K562 (cell line): ENCODE results near the gene USP11. TPM values are rescaled to one million over a fixed set of nuclear protein-coding genes. Genes with fewer than 3 reads are reported as not detected.
"Not testable (repeated sequence)": the region's sequence is repeated elsewhere in the genome, so short reads cannot be mapped to it uniquely, and the experiment has no call there.

Experiments used
- ATAC-seq: fragments of 200-7000 bp; cut with Tn5 transposase; 3 replicates; pipeline ENCODE4 v1.9.1; 2020; ENCODE audit warnings: moderate library complexity
- BruUV-seq: library from RNA; stranded (reverse); fragments of 400-500 nt; replicated peaks from 2 replicates; lab custom pipeline; 2021; lab: Mats Ljungman, UMichigan
- CTCF ChIA-PET: fragments of 300-600 bp; formaldehyde crosslinking; extraction: SDS; loops from one replicate; lab custom pipeline; 2021; ENCODE audit warnings: low intra/inter-chr PET ratio; lab: Yijun Ruan, JAX
- POLR2A ChIA-PET: fragments of 300-600, 350-650 bp; sonication (Branson Sonifier 250); formaldehyde crosslinking; extraction: SDS; loops from one replicate; lab custom pipeline; 2021; ENCODE audit warnings: antibody characterized with exemption, inconsistent platforms; lab: Yijun Ruan, JAX
- DNase-seq, 4 experiments: peaks; one replicate each; pipeline versions ENCODE4 v3.0.0 to v3.0.0-alpha.2; 2011 to 2018; ENCODE audit warnings: low spot score in 3 of 4, mixed read lengths in 3 of 4; ENCODE audit errors: extremely low read depth in 1 of 4
- FAIRE-seq: peaks from 2 replicates; lab custom pipeline; 2011; peaks lifted over from hg19 to GRCh38; lab: Jason Lieb, UNC
- H2AFZ ChIP-seq: 2 replicates; pipeline ENCODE4 v1.6.0; 2011; ENCODE audit warnings: low read depth, low read length, control low read depth, inconsistent platforms
- H3K27ac ChIP-seq: fragments of 200-600 bp; 3 replicates; pipeline ENCODE4 v1.8.0; 2011; ENCODE audit warnings: low read depth, mild to moderate bottlenecking, control low read depth, inconsistent platforms, low read length, moderate library complexity, mixed read lengths; ENCODE audit errors: extremely low read depth
- H3K27me3 ChIP-seq, 2 experiments: fragments of 300-600 bp in 1 of 2; 2 replicates in 1 of 2; 3 replicates in 1 of 2; pipeline versions ENCODE4 v1.6.0 to v1.8.0; 2011; ENCODE audit warnings: inconsistent platforms in 2 of 2, low read length in 2 of 2, mild to moderate bottlenecking in 1 of 2, mixed read lengths in 1 of 2, moderate library complexity in 1 of 2; ENCODE audit not compliant: control insufficient read depth in 2 of 2, insufficient read depth in 2 of 2
- H3K36me3 ChIP-seq: fragments of 300-600 bp; 3 replicates; pipeline ENCODE4 v1.8.0; 2011; ENCODE audit warnings: mild to moderate bottlenecking, low read length, inconsistent platforms; ENCODE audit not compliant: control insufficient read depth, insufficient read depth
- H3K4me1 ChIP-seq, 2 experiments: fragments of 200-600 bp in 1 of 2; replicated peaks in 1 of 2; 2 replicates in 1 of 2; 3 replicates in 1 of 2; pipeline versions ENCODE4 v1.5.1 to v1.8.0; 2011; ENCODE audit warnings: inconsistent platforms in 2 of 2, low read length in 2 of 2, mild to moderate bottlenecking in 1 of 2, mixed read lengths in 1 of 2, moderate library complexity in 1 of 2; ENCODE audit not compliant: control insufficient read depth in 2 of 2, insufficient read depth in 2 of 2
- H3K4me2 ChIP-seq: 2 replicates; pipeline ENCODE4 v1.6.1; 2011; ENCODE audit warnings: low read length, control low read depth, inconsistent platforms, mixed read lengths; ENCODE audit not compliant: insufficient read depth
- H3K4me3 ChIP-seq: fragments of 200-600 bp; sonication (generic), shearing (Covaris generic); 2 replicates; pipeline ENCODE4 v1.5.1; 2016; ENCODE audit warnings: control low read depth, inconsistent platforms
- H3K79me2 ChIP-seq: fragments of 200-600 bp; 3 replicates; pipeline ENCODE4 v1.8.0; 2011; ENCODE audit warnings: low read length, inconsistent platforms; ENCODE audit not compliant: control insufficient read depth, insufficient read depth
- H3K9ac ChIP-seq, 2 experiments: 2 replicates each; pipeline versions ENCODE4 v1.6.0 to v1.6.1; 2011; ENCODE audit warnings: low read depth in 2 of 2, low read length in 2 of 2, control low read depth in 1 of 2, inconsistent platforms in 1 of 2, mild to moderate bottlenecking in 1 of 2, mixed read lengths in 1 of 2; ENCODE audit not compliant: insufficient read depth in 1 of 2
- H3K9me1 ChIP-seq: one replicate; pipeline ENCODE4 v1.6.0; 2011; ENCODE audit warnings: inconsistent platforms, mild to moderate bottlenecking, low read length, moderate library complexity; ENCODE audit not compliant: control insufficient read depth, insufficient read depth
- H3K9me3 ChIP-seq: replicated peaks from 2 replicates; pipeline ENCODE4 v1.5.1; 2011; ENCODE audit warnings: low read depth, low read length, inconsistent platforms; ENCODE audit not compliant: control insufficient read depth, insufficient read depth
- H4K20me1 ChIP-seq: replicated peaks from 2 replicates; pipeline ENCODE4 v1.6.1; 2011; ENCODE audit warnings: low read length, inconsistent platforms, mixed read lengths; ENCODE audit not compliant: control insufficient read depth, insufficient read depth
- E2F3 ChIP-seq: fragments of 250-450 bp; sonication (Bioruptor Pico); IDR thresholded peaks from 2 replicates; pipeline ENCODE4 v1.4.0; 2020; ENCODE audit warnings: mild to moderate bottlenecking
- FOSL1 ChIP-seq: fragments of 200-800 bp; sonication (Bioruptor generic); conservative IDR thresholded peaks from 2 replicates; pipeline ENCODE4 v1.6.1; 2016; ENCODE audit warnings: missing genetic modification characterization, missing compliant biosample characterization
- FOXA1 ChIP-seq: fragments of 450-650 bp; IDR thresholded peaks from 2 replicates; pipeline ENCODE4 v1.6.1; 2016; ENCODE audit warnings: mild to moderate bottlenecking, borderline replicate concordance
- GATAD2A ChIP-seq: fragments of 450-650 bp; IDR thresholded peaks from 2 replicates; pipeline ENCODE4 v1.6.1; 2017
- HDAC2 ChIP-seq: fragments of 450-650 bp; IDR thresholded peaks from 2 replicates; pipeline ENCODE4 v1.6.1; 2016; ENCODE audit warnings: mild to moderate bottlenecking
- HEY1 ChIP-seq: fragments of 250-450 bp; sonication (Bioruptor Pico); IDR thresholded peaks from 2 replicates; pipeline ENCODE4 v1.5.0; 2020; ENCODE audit warnings: mild to moderate bottlenecking, moderate library complexity, borderline replicate concordance
- JUND ChIP-seq, 2 experiments: IDR thresholded peaks; 2 replicates in 1 of 2; 3 replicates in 1 of 2; pipeline ENCODE4 v1.6.1; 2011; ENCODE audit warnings: borderline replicate concordance in 2 of 2, low read depth in 2 of 2, low read length in 2 of 2, improper control_type of control experiment in 1 of 2, missing biosample characterization in 1 of 2, missing genetic modification characterization in 1 of 2, missing genetic modification reagents in 1 of 2
- KAT2B ChIP-seq: IDR thresholded peaks from one replicate; pipeline ENCODE4 v1.6.1; 2012; ENCODE audit warnings: low read depth, mild to moderate bottlenecking, control low read depth, inconsistent platforms, low read length, moderate library complexity
- KLF6 ChIP-seq: fragments of 250-450 bp; sonication (Bioruptor Pico); IDR thresholded peaks from 2 replicates; pipeline ENCODE4 v1.4.0; 2020; ENCODE audit warnings: mild to moderate bottlenecking, moderate library complexity, borderline replicate concordance
- NR0B1 ChIP-seq: fragments of 450-650 bp; IDR thresholded peaks from one replicate; pipeline ENCODE4 v1.6.1; 2018; ENCODE audit warnings: mild to moderate bottlenecking, moderate library complexity; ENCODE audit not compliant: partially characterized antibody
- PHB ChIP-seq: fragments of 250-450 bp; sonication (Bioruptor Pico); IDR thresholded peaks from 2 replicates; pipeline ENCODE4 v1.5.0; 2021
- PML ChIP-seq: IDR thresholded peaks from 2 replicates; pipeline ENCODE4 v1.6.1; 2012; ENCODE audit warnings: low read length, inconsistent platforms
- TAF7 ChIP-seq: fragments of 450-650 bp; IDR thresholded peaks from 2 replicates; pipeline ENCODE4 v1.6.1; 2016; ENCODE audit warnings: missing genetic modification characterization, missing compliant biosample characterization
- ZBTB1 ChIP-seq: sonication (generic); formaldehyde crosslinking; IDR thresholded peaks from 2 replicates; pipeline ENCODE4 v1.8.1; 2023; ENCODE audit warnings: missing genetic modification reagents, low read depth, mild to moderate bottlenecking, borderline replicate concordance
- ZFP36 ChIP-seq: fragments of 150-350 bp; IDR thresholded peaks from 2 replicates; pipeline ENCODE4 v1.6.1; 2018; ENCODE audit warnings: low read length, low read depth; ENCODE audit not compliant: partially characterized antibody
- ZNF644 ChIP-seq: fragments of 200-800 bp; sonication (Bioruptor generic); IDR thresholded peaks from 2 replicates; pipeline ENCODE4 v1.6.1; 2016; ENCODE audit warnings: low read depth, missing genetic modification characterization, missing compliant biosample characterization
- WGBS: fragments of 100-300 bp; shearing (Covaris generic); methylation state at CpG from one replicate; pipeline ENCODE4 v1.1.6; 2016; ENCODE audit warnings: low coverage, mixed read lengths; ENCODE audit not compliant: insufficient coverage; ENCODE audit errors: missing lambda C conversion rate; 5-methylcytosine and 5-hydroxymethylcytosine counted together
- in situ Hi-C: fragments of 300-500 bp; cut with MboI; formaldehyde crosslinking; loops from 4 replicates; pipeline ENCODE4 v1.15.0; 2018; ENCODE audit warnings: inconsistent platforms, mixed read lengths
- intact Hi-C: fragments of 100-400 bp; cut with micrococcal nuclease; formaldehyde crosslinking; loops from 2 replicates; pipeline ENCODE4 v1.14.2; 2022
- polyA plus RNA-seq, 8 experiments: library from polyadenylated mRNA; depleted of rRNA in 4 of 8; stranded (reverse) in 5 of 8; unstranded in 3 of 8; fragments of >200 nt; fragmentation: Nextera tagmentation in 2 of 8; fragmentation: Illumina TruSeq in 1 of 8; extraction: Ambion mirVana in 2 of 8; extraction: Trizol in 1 of 8; gene quantifications; 2 replicates each; pipeline versions ENCODE4 v1.2.1 to v1.2.3, GENCODE V29; 2011 to 2014; ENCODE audit warnings: inconsistent platforms in 1 of 8, missing spikeins in 1 of 8
- total RNA-seq, 7 experiments: library from RNA; depleted of rRNA in 6 of 7; stranded (reverse); fragments of >200 nt in 6 of 7; fragmentation: Illumina TruSeq in 2 of 7; extraction: Trizol in 2 of 7; gene quantifications; 2 replicates each; pipeline versions ENCODE4 v1.2.1 to v1.2.3, GENCODE V29; 2011 to 2021; ENCODE audit warnings: low replicate concordance in 1 of 7
- TF ChIP-seq, protein P1 (sequence below): sonication (generic); formaldehyde crosslinking; IDR thresholded peaks from 2 replicates; pipeline ENCODE4 v1.8.1; 2023; ENCODE audit warnings: mild to moderate bottlenecking, missing genetic modification reagents, moderate library complexity
- TF ChIP-seq, protein P2 (sequence below): fragments of 250-450 bp; sonication (Bioruptor Pico); IDR thresholded peaks from 2 replicates; pipeline ENCODE4 v1.8.0; 2021; ENCODE audit warnings: moderate library complexity, mild to moderate bottlenecking, inconsistent platforms

The USP11 gene
- total and polyA plus RNA-seq, 9 of the 15 experiments (the other 6 are each of a cell fraction or from before 2014, with no cell fraction given): 2.5 to 29.0 (median 11.7) TPM

DNA sequence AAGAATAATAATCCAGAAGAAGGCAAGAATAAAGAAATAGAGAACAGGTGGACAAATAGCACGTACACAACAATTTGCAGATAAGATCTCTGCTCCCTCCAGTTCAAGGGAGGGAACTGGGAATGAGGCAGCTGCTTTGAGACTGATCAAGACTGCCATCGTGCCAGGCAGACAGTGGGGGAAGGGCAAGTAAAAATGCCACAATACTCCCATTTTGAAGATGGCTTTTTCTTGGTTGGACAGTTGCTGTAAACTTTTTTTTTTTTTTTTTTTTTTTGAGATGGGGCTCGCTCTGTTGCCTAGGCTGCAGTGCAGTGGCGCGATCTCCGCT, 17.2 kb downstream of the USP11 start:
- H3K27me3 ChIP-seq: no peaks in the 10 kb centered on the region
- CTCF ChIA-PET: no interaction called here

GRCh38 chrX:47257620-47258019, 24.8 kb downstream of the USP11 start:
- H3K9me3 ChIP-seq, H3K79me2 ChIP-seq, H3K4me2 ChIP-seq, H3K27me3 ChIP-seq, in situ Hi-C loops, H3K27ac ChIP-seq, ATAC-seq, H2AFZ ChIP-seq, H3K4me3 ChIP-seq, DNase-seq, H4K20me1 ChIP-seq, FAIRE-seq, BruUV-seq, H3K4me1 ChIP-seq, intact Hi-C loops, CTCF ChIA-PET, H3K9ac ChIP-seq, H3K36me3 ChIP-seq, H3K9me1 ChIP-seq: not testable (repeated sequence)
- 2% methylated on average over 12 of the region's 12 CpGs for WGBS
- POLR2A ChIA-PET: interaction anchor here (0.7 kb wide), 1 partner anchor 299 kb away, joined by 3 read pairs; no protein-coding TSS in a partner anchor

More for the DNA sequence above, 17.2 kb downstream of the USP11 start:
- Histone ChIP-seq H4K20me1 (no peaks in the 10 kb centered on the region), H3K36me3 (no peaks in the 10 kb centered on the region), H3K9ac (no peak overlapping the region), H3K4me3 (no peak overlapping the region), H2AFZ (no peak overlapping the region), H3K4me1 (no peaks in the 10 kb centered on the region; a peak in 1 of 5 replicates), H3K9me1 (no peaks in the 10 kb centered on the region), H3K4me2 (no peak overlapping the region), H3K79me2 (no peaks in the 10 kb centered on the region), H3K9me3 (no peaks in the 10 kb centered on the region), H3K27ac (no peak overlapping the region)
- ATAC-seq (no peak), DNase-seq (no peak), FAIRE-seq (no peak)
- 25% methylated on average over 3 of the region's 6 CpGs for WGBS
- in situ Hi-C loops: no loop called here
- intact Hi-C loops: no loop called here
- TF ChIP-seq PML (no peak), E2F3 (CRISPR knock-in tag) (no peak), JUND (IDR thresholded peaks at IDR 0.05; ENCODE audit: borderline replicate concordance, low read depth, low read length) (no peak), JUND (tag; IDR thresholded peaks at IDR 0.05; ENCODE audit: borderline replicate concordance, low read depth, low read length) (no peak), FOSL1 (tag) (no peak), HEY1 (no peak), HDAC2 (no peak), GATAD2A (no peak), TAF7 (tag) (no peak), FOXA1 (no peak), KAT2B (no peak), ZNF644 (tag) (no peak), ZFP36 (no peak), ZBTB1 (CRISPR knock-in tag) (no peak), NR0B1 (no peak), PHB (CRISPR knock-in tag) (no peak), KLF6 (CRISPR knock-in tag) (no peak)
- TF ChIP-seq, protein P1, sequence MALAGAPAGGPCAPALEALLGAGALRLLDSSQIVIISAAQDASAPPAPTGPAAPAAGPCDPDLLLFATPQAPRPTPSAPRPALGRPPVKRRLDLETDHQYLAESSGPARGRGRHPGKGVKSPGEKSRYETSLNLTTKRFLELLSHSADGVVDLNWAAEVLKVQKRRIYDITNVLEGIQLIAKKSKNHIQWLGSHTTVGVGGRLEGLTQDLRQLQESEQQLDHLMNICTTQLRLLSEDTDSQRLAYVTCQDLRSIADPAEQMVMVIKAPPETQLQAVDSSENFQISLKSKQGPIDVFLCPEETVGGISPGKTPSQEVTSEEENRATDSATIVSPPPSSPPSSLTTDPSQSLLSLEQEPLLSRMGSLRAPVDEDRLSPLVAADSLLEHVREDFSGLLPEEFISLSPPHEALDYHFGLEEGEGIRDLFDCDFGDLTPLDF: no peak
- TF ChIP-seq, protein P2, sequence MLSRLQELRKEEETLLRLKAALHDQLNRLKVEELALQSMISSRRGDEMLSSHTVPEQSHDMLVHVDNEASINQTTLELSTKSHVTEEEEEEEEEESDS (CRISPR knock-in tag): no peak
- BruUV-seq: no TSS peak
- POLR2A ChIA-PET: no interaction called here
